Chondrocyte (in vitro differentiated cells): ENCODE measurements around the gene IL36RN. TPM values are rescaled to one million over a fixed set of nuclear protein-coding genes. Genes with fewer than 3 reads are reported as not detected.

ENCODE experiments used
- DNase-seq: peaks from one replicate; pipeline ENCODE4 v3.0.0; 2021; ENCODE audit warnings: mixed read lengths, low spot score
- H3K27ac Mint-ChIP-seq: one replicate; pipeline ENCODE4 v1.8.0; 2021; ENCODE audit warnings: mild to moderate bottlenecking, moderate library complexity, mixed read lengths; ENCODE audit not compliant: unreplicated experiment
- H3K27me3 Mint-ChIP-seq: 2 replicates; pipeline ENCODE4 v1.8.0; 2021; ENCODE audit warnings: low read depth, mixed read lengths
- H3K36me3 Mint-ChIP-seq: 2 replicates; pipeline ENCODE4 v1.8.0; 2021; ENCODE audit warnings: low read depth, mixed read lengths
- H3K4me1 Mint-ChIP-seq: 2 replicates; pipeline ENCODE4 v1.8.0; 2021; ENCODE audit warnings: low read depth, mild to moderate bottlenecking, mixed read lengths
- H3K4me3 Mint-ChIP-seq: one replicate; pipeline ENCODE4 v1.8.0; 2021; ENCODE audit warnings: mild to moderate bottlenecking, moderate library complexity, mixed read lengths; ENCODE audit not compliant: unreplicated experiment
- H3K9me3 Mint-ChIP-seq: 2 replicates; pipeline ENCODE4 v1.8.0; 2021; ENCODE audit warnings: low read depth, mixed read lengths
- total RNA-seq: library from RNA; stranded (reverse); gene quantifications from 3 replicates; pipeline ENCODE4 v1.2.1, GENCODE V29; 2021
- TF ChIP-seq, protein P1 (sequence below): fragments of 200-600 bp; sonication (generic); IDR thresholded peaks from 2 replicates; pipeline ENCODE4 v1.5.0; 2021; ENCODE audit warnings: antibody characterized with exemption, mild to moderate bottlenecking, moderate library complexity

The IL36RN gene
- total RNA-seq, 1 donor from 2014 or later = not detected

DNA sequence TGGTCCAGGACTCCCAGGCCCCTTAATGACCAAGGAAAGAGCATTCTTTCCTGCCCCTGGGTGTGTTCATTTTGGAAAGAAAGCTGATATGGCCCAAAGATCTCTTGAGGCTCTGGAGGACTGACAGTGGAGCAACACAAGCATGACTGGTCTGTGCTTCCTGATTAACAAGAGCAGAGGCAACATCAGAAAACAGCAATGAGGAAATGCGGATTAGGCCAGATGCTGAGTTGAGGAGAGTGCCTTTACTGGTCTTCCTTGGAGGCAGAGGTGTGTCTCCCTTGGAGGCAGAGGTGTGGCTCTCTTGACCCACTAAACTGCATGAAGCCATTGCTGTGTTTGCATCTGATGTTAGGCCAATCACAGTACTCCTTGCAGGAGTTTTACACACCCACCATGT lies 26.3 kb upstream of the IL36RN start:
- TF ChIP-seq, protein P1, sequence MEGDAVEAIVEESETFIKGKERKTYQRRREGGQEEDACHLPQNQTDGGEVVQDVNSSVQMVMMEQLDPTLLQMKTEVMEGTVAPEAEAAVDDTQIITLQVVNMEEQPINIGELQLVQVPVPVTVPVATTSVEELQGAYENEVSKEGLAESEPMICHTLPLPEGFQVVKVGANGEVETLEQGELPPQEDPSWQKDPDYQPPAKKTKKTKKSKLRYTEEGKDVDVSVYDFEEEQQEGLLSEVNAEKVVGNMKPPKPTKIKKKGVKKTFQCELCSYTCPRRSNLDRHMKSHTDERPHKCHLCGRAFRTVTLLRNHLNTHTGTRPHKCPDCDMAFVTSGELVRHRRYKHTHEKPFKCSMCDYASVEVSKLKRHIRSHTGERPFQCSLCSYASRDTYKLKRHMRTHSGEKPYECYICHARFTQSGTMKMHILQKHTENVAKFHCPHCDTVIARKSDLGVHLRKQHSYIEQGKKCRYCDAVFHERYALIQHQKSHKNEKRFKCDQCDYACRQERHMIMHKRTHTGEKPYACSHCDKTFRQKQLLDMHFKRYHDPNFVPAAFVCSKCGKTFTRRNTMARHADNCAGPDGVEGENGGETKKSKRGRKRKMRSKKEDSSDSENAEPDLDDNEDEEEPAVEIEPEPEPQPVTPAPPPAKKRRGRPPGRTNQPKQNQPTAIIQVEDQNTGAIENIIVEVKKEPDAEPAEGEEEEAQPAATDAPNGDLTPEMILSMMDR = no peak
- Mint-ChIP-seq H3K27me3 (peaks cover 55% of the 10 kb centered on the region), H3K9me3 (no peaks in the 10 kb centered on the region), H3K4me1 (no peaks in the 10 kb centered on the region), H3K4me3 (no peak overlapping the region), H3K36me3 (no peaks in the 10 kb centered on the region), H3K27ac (no peak overlapping the region)
- no peak for DNase-seq

DNA sequence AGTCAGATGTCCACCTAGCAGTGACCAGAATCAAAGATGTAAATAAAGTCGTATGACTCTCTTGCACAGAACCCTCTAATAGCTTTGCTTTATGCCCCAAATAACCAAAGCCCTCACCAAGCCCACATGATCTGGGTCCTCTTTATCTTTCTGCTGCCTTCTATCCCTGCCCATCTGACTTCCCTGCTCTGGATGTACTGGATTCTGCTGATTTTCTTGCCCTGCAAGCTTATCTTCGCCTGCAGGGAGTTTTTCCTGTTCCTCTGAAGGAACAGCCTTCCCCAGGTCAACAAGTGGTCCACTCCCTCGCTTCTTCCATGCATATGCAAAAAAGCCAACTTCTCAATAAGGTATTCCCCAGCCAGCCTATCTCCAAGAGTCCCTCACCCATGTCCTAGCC lies 25.0 kb upstream of the IL36RN start:
- Mint-ChIP-seq H3K27me3 (peaks cover 58% of the 10 kb centered on the region), H3K4me1 (no peaks in the 10 kb centered on the region), H3K36me3 (no peaks in the 10 kb centered on the region), H3K27ac (no peak overlapping the region), H3K4me3 (no peak overlapping the region), H3K9me3 (no peaks in the 10 kb centered on the region)
- DNase-seq = no peak
- TF ChIP-seq, protein P1 = no peak

DNA sequence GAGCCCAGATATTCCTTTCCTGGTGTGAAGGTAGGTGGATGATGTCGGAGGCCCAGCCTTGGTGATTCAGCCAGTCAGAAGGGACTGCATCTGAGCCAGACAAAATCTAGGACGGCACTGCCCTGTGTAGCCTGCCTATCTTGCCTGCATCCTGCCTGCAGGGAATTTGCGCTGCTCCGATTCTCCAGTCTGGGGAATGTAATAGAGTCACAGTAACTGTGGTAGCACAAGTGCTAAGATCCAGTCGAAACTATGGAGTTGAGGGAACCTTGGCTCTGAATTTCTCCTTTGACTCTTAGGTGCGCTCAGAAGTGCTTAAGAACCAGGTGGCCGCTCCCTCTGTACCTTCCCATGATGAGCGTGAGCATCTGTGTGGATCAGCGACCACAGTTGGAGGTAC lies 22.2 kb upstream of the IL36RN start:
- Mint-ChIP-seq H3K9me3 (no peaks in the 10 kb centered on the region), H3K36me3 (no peaks in the 10 kb centered on the region), H3K4me1 (no peaks in the 10 kb centered on the region), H3K27me3 (peaks cover 50% of the 10 kb centered on the region), H3K27ac (no peak overlapping the region), H3K4me3 (no peak overlapping the region)
- no peak for DNase-seq
- TF ChIP-seq, protein P1 = no peak

DNA sequence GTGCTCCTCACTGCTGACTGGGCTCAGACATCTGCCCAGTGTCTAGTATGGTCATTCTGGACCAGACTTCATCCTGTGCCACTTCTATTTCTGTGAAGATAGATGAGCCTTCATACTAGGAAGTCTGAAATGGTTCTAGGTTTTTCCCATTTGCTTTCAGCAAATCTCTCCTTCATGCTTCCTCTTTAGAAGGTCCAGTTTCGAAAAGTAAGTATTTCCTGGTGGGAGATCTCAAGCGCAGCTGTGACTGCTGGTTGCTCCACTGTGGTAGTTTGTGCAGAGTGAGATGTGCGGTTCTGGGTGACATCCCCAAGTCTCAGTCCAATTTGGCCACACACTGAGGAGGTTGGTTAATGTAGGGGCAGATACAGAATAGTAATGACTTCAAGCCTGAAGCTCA lies 20.7 kb upstream of the IL36RN start:
- Mint-ChIP-seq H3K9me3 (peaks cover 5% of the 10 kb centered on the region), H3K27ac (no peak overlapping the region), H3K27me3 (peaks cover 48% of the 10 kb centered on the region), H3K4me3 (no peak overlapping the region), H3K36me3 (no peaks in the 10 kb centered on the region), H3K4me1 (no peaks in the 10 kb centered on the region)
- TF ChIP-seq, protein P1 = no peak
- DNase-seq = no peak

DNA sequence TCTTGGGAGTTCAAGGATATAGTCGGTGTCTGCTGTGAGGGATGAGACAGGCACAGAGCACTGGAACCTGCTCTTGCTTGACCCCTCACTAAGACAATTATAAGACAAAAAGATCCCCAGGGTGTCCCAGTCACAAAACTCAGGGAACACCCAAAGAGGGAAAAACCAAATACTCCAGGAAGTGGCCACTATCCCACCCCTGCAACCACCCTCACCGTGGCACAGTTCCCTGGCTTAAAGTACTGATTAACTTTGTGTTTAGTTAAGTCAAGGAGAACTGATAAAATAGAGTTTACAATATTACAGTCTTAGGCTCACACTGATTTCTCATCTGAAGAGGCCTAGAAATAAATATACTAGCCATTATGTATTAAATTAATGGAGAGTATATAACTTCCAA lies 19.8 kb upstream of the IL36RN start:
- Mint-ChIP-seq H3K4me3 (no peak overlapping the region), H3K4me1 (no peaks in the 10 kb centered on the region), H3K36me3 (no peaks in the 10 kb centered on the region), H3K27ac (no peak overlapping the region), H3K27me3 (peaks cover 46% of the 10 kb centered on the region), H3K9me3 (peaks cover 5% of the 10 kb centered on the region)
- no peak for DNase-seq
- TF ChIP-seq, protein P1 = no peak
